MM.1S (cell line): Measurements from ENCODE around the gene PRCC.

Experiments
- DNase-seq: peaks from one replicate; pipeline ENCODE4 v3.0.0-alpha.2; 2015
- H2AFZ ChIP-seq: fragments of 300-600 bp; sonication (generic); 2 replicates; pipeline ENCODE4 v1.6.0; 2016; ENCODE audit warnings: antibody characterized with exemption, low read length
- H3F3A ChIP-seq: fragments of 300-600 bp; sonication (generic); 2 replicates; pipeline ENCODE4 v1.6.1; 2016; ENCODE audit warnings: mild to moderate bottlenecking, antibody characterized with exemption, low read length, moderate library complexity, mixed read lengths; ENCODE audit not compliant: insufficient read depth
- H3K27ac ChIP-seq: fragments of 300-600 bp; sonication (generic); 2 replicates; pipeline ENCODE4 v1.5.1; 2016; ENCODE audit warnings: mild to moderate bottlenecking, low read length
- H3K27me3 ChIP-seq: fragments of 300-600 bp; sonication (generic); replicated peaks from 2 replicates; pipeline ENCODE4 v1.6.0; 2016; ENCODE audit warnings: low read length; ENCODE audit not compliant: insufficient read depth
- H3K36me3 ChIP-seq: fragments of 300-600 bp; sonication (generic); replicated peaks from 2 replicates; pipeline ENCODE4 v1.6.1; 2016; ENCODE audit warnings: mild to moderate bottlenecking, low read length, mixed read lengths; ENCODE audit not compliant: insufficient read depth
- H3K4me1 ChIP-seq: fragments of 300-600 bp; sonication (generic); 2 replicates; pipeline ENCODE4 v1.6.1; 2016; ENCODE audit warnings: low read length, mixed read lengths
- H3K4me2 ChIP-seq: fragments of 300-600 bp; sonication (generic); 2 replicates; pipeline ENCODE4 v1.6.0; 2016; ENCODE audit warnings: low read depth, low read length
- H3K4me3 ChIP-seq: fragments of 300-600 bp; sonication (generic); 2 replicates; pipeline ENCODE4 v1.5.1; 2016; ENCODE audit warnings: low read length, mixed read lengths
- H3K79me2 ChIP-seq: fragments of 300-600 bp; sonication (generic); 2 replicates; pipeline ENCODE4 v1.6.1; 2016; ENCODE audit warnings: mixed run types, low read length, mixed read lengths
- H3K9ac ChIP-seq: fragments of 300-600 bp; sonication (generic); 2 replicates; pipeline ENCODE4 v1.6.1; 2016; ENCODE audit warnings: low read length, mixed read lengths
- H3K9me2 ChIP-seq: fragments of 300-600 bp; sonication (generic); replicated peaks from 2 replicates; pipeline ENCODE4 v1.6.1; 2016; ENCODE audit warnings: mild to moderate bottlenecking, low read length, mixed read lengths; ENCODE audit not compliant: insufficient read depth
- H3K9me3 ChIP-seq: fragments of 300-600 bp; sonication (generic); replicated peaks from 2 replicates; pipeline ENCODE4 v1.6.1; 2016; ENCODE audit warnings: mild to moderate bottlenecking, low read length, mixed read lengths; ENCODE audit not compliant: insufficient read depth
- H4K20me1 ChIP-seq: fragments of 300-600 bp; sonication (generic); 2 replicates; pipeline ENCODE4 v1.6.1; 2016; ENCODE audit warnings: mild to moderate bottlenecking, low read length, moderate library complexity, mixed read lengths; ENCODE audit not compliant: insufficient read depth
- CTCF ChIP-seq: fragments of 300-600 bp; sonication (generic); IDR thresholded peaks from 2 replicates; pipeline ENCODE4 v1.5.1; 2016; ENCODE audit warnings: antibody characterized with exemption, low read length, mixed read lengths
- EZH2 ChIP-seq: fragments of 300-600 bp; sonication (generic); optimal IDR thresholded peaks from 2 replicates; pipeline ENCODE3; 2017; ENCODE audit warnings: low read depth, mild to moderate bottlenecking, antibody characterized with exemption, low read length, mixed read lengths
- EZH2phosphoT487 ChIP-seq: fragments of 300-600 bp; sonication (generic); IDR thresholded peaks from 2 replicates; pipeline ENCODE4 v1.6.1; 2018; ENCODE audit warnings: antibody characterized with exemption, low read length

Gene PRCC

GRCh38 chr1:156816561-156817328 is 49.4 kb downstream of the PRCC start, which contains the start of gene SH2D2A:
TSS of gene SH2D2A (minus strand) at chr1:156816848. CDS start at chr1:156816708, 140 bp downstream.
- no peaks in the 10 kb centered on the region for H3K36me3 ChIP-seq
- peak within 1 kb of the TSS; percentile 53 for H3K4me2 ChIP-seq
- H3K9ac ChIP-seq: peak within 1 kb of the TSS; percentile 32; the same call in 1 of the 2 replicates
- H3K4me1 ChIP-seq: peaks cover 22% of the 10 kb centered on the region
- TF ChIP-seq EZH2phosphoT487: no peak
- TF ChIP-seq CTCF: no peak
- no peak for TF ChIP-seq EZH2
- peak within 1 kb of the TSS; percentile 40; the same call in 1 of the 2 replicates for H3K27ac ChIP-seq
- no peaks in the 10 kb centered on the region for H3K9me3 ChIP-seq
- no peaks in the 10 kb centered on the region for H3K9me2 ChIP-seq
- H2AFZ ChIP-seq: peak within 1 kb of the TSS; percentile 76
- peak within 1 kb of the TSS; percentile 6; the same call in 1 of the 2 replicates for H3K4me3 ChIP-seq
- no peaks in the 10 kb centered on the region for H3K27me3 ChIP-seq
- no peaks in the 10 kb centered on the region for H4K20me1 ChIP-seq
- DNase-seq: peak; percentile 92
- no peaks in the 10 kb centered on the region for H3K79me2 ChIP-seq
- no peaks in the 10 kb centered on the region for H3F3A ChIP-seq

DNA sequence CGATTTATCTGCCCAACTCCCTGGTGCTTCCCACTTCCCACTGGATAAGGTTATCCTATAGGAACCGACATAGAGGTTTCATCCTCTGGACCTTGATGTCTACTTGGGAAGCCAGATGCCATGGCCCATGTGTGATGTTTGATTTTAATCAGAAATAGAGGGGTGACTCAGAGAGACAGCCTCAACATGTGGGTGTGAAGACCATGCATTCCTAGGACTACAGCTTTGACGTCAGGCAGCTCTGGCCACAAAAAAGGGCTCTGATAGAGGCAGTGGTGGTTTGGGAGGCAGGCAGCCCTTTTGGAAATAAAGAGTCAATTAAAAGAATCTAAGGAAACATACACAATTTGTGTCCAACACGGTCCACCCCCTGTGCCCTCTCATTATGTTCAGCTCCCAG is 54.5 kb downstream of the PRCC start:
- TF ChIP-seq EZH2: no peak
- no peak for TF ChIP-seq EZH2phosphoT487
- TF ChIP-seq CTCF: no peak
- no peaks in the 10 kb centered on the region for H3K9me2 ChIP-seq
- no peak for DNase-seq
- H3K27me3 ChIP-seq: no peaks in the 10 kb centered on the region
- H3K4me3 ChIP-seq: no peak overlapping the region
- peaks cover 4% of the 10 kb centered on the region for H3K4me1 ChIP-seq
- H3K79me2 ChIP-seq: no peaks in the 10 kb centered on the region
- no peak overlapping the region for H3K9ac ChIP-seq
- H2AFZ ChIP-seq: no peak overlapping the region
- no peaks in the 10 kb centered on the region for H3F3A ChIP-seq
- H4K20me1 ChIP-seq: no peaks in the 10 kb centered on the region
- no peaks in the 10 kb centered on the region for H3K9me3 ChIP-seq
- no peak overlapping the region for H3K4me2 ChIP-seq
- H3K27ac ChIP-seq: no peak overlapping the region
- no peaks in the 10 kb centered on the region for H3K36me3 ChIP-seq

DNA sequence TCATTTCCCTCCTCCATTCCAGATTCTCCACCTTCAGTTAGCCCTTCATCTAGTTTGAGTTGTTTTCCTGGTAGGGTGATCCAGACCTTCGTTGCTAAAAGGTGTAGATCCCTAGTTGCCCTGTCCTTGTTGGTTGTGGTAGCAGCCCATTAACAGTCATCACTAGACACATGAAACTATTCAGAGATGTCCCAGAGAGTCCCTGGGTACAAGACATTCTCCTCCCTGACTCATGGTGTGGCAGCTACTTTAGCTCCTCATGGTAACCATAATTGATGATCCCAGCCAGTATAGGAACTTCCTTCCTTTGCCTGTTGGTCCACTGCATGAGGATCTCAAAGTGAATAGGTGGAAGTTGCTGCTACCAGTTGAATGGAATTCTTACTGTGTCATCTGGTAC is 55.3 kb downstream of the PRCC start:
- H3K4me2 ChIP-seq: no peak overlapping the region
- H3K36me3 ChIP-seq: no peaks in the 10 kb centered on the region
- H3K9me2 ChIP-seq: no peaks in the 10 kb centered on the region
- no peaks in the 10 kb centered on the region for H4K20me1 ChIP-seq
- no peaks in the 10 kb centered on the region for H3K9me3 ChIP-seq
- TF ChIP-seq EZH2 (no peak), EZH2phosphoT487 (no peak), CTCF (no peak)
- H3K4me1 ChIP-seq: no peaks in the 10 kb centered on the region
- H3K4me3 ChIP-seq: no peak overlapping the region
- no peak overlapping the region for H2AFZ ChIP-seq
- no peaks in the 10 kb centered on the region for H3K27me3 ChIP-seq
- no peak for DNase-seq
- H3K27ac ChIP-seq: no peak overlapping the region
- no peaks in the 10 kb centered on the region for H3F3A ChIP-seq
- no peak overlapping the region for H3K9ac ChIP-seq
- no peaks in the 10 kb centered on the region for H3K79me2 ChIP-seq
